OCI-LY3 (cell line): ENCODE data around the gene BICD1.

Source experiments
- CTCF ChIP-seq: fragments of 200-600, 300-600 bp; sonication (generic); IDR thresholded peaks from 2 replicates; pipeline ENCODE4 v1.5.1; 2014; ENCODE audit warnings: antibody characterized with exemption, low read length, low read depth
- EZH2phosphoT487 ChIP-seq: fragments of 200-600 bp; shearing (Covaris generic); IDR thresholded peaks from 2 replicates; pipeline ENCODE4 v1.6.1; 2018; ENCODE audit warnings: antibody characterized with exemption, mixed run types, low read depth

GRCh38 chr12:32285021-32285420 is 178.4 kb downstream of the BICD1 start:
- TF ChIP-seq CTCF (no peak), EZH2phosphoT487 (no peak)
